ENCODE results near the gene HLA-DQB1. TPM values are rescaled to one million over a fixed set of nuclear protein-coding genes. Genes with fewer than 3 reads are reported as not detected.
"Not testable (repeated sequence)": the region's sequence is repeated elsewhere in the genome, so short reads cannot be mapped to it uniquely, and the experiment has no call there.

HLA-DQB1 gene
- polyA plus RNA-seq, 1 donor from 2014 or later = 155 TPM

DNA sequence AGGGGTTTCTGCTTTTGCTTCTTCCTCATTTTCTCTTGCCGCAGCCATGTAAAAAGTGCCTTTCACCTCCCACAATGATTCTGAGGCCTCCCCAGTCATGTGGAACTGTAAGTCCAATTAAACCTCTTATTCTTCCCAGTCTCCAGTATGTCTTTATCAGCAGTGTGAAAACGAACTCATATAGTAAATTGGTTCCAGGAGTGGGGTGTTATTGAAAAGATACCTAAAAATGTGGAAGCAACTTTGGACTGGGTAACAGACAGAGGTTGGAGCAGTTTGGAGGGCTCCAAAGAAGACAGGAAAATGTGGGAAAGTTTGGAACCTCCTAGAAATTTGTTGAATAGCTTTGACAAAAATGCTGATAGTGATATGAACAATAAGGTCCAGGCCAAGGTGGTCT, 5.5 kb upstream of the HLA-DQB1 start:
- H3K4me1 Mint-ChIP-seq = peaks cover 19 to 42% (median 34%) of the 10 kb centered on the region in 3 donors
- H3K27me3 Mint-ChIP-seq, H3K36me3 Mint-ChIP-seq, H3K4me3 Mint-ChIP-seq, H3K9me3 Mint-ChIP-seq: not testable (repeated sequence)
- H3K27ac Mint-ChIP-seq = peak overlapping the region in 1 of 3 donors; percentile 10

DNA sequence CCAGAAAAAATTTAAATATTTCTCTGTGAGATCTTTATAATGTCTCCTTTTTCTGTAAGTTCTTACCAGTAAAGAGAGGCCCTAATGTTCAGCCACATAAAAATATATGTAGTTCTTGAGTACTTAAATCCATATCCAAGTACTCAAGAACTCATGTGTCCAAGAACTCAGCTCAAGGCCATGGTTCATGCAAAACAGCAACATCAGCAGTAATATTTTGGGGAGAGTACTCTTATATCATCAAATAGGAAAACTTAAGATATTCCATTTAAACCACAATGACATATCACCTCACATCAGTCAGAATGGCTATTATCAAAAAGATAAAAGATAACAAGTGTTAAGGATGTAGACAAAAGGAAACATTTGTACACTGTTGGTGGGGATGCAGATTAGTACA, 3.4 kb upstream of the HLA-DQB1 start:
- Mint-ChIP-seq H3K27me3 (peaks cover 4% of the 10 kb centered on the region), H3K4me1 (peaks cover 19 to 47% (median 38%) of the 10 kb centered on the region in 3 donors), H3K4me3 (peak overlapping the region in 3 of 4 donors; percentile 29 to 94 (median 42)), H3K36me3 (peaks cover 9% of the 10 kb centered on the region), H3K27ac (peak overlapping the region; percentile 94 to 99 (median 98)), H3K9me3 (peaks cover 0 to 9% (median 0%) of the 10 kb centered on the region in 3 donors)

DNA sequence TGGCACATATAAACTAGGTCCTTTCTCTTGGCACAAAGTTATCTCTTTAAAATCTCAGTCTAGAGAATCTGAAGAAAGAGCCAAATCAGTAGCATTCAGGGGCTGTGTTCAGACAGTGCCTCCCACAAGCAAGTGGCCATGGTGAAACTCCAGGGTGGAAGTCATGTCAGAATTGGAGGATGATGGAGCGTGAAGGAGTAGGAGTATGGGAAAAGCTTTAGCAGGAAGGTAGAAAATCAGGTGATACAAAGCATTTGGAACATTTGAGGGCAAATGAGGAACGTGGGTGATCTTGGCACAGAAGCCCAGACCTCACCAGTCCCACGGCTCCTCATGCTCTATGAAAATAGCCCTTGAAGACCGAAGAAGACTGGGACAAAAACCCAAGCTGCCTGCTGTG, 2.8 kb upstream of the HLA-DQB1 start:
- H3K4me3 Mint-ChIP-seq = peak overlapping the region in 1 of 4 donors; percentile 94
- peaks cover 19 to 46% (median 38%) of the 10 kb centered on the region in 3 donors for H3K4me1 Mint-ChIP-seq
- peak overlapping the region; percentile 94 to 99 (median 98) for H3K27ac Mint-ChIP-seq
- H3K36me3 Mint-ChIP-seq = peaks cover 6% of the 10 kb centered on the region
- H3K27me3 Mint-ChIP-seq = peaks cover 4% of the 10 kb centered on the region
- peaks cover 0 to 4% (median 0%) of the 10 kb centered on the region in 3 donors for H3K9me3 Mint-ChIP-seq

DNA sequence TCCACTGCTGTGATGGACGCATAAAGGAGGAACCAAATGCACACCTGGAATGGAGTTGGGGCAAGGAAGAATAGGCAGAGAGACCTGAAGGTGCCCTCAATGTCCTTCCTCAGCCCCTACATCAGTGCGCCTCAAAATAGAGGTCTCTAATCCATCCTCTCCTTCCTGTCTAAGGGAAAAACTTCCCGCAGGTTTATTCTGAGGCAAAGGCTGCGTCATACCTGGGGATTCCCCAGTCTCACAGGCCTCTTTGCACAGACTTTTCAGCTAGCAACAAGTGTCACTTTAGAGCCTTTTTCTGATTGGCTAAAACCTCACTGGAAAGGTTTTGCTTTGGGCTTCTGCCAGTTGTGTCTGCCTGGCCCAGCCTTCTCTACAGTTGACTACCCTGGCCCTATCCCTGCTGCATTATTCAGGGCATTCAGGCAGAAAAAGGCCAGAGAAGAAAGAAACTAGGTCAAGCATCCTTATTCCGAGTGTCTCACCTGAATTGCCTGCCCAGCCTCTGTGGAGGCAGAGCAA, 1.8 kb upstream of the HLA-DQB1 start:
- Mint-ChIP-seq H3K9me3 (no peaks in the 10 kb centered on the region), H3K36me3 (peaks cover 7% of the 10 kb centered on the region), H3K4me3 (peak overlapping the region; percentile 94 to 100 (median 99)), H3K27me3 (peaks cover 4% of the 10 kb centered on the region), H3K4me1 (peaks cover 22 to 47% (median 41%) of the 10 kb centered on the region in 3 donors), H3K27ac (peak overlapping the region; percentile 94 to 99 (median 98))

DNA sequence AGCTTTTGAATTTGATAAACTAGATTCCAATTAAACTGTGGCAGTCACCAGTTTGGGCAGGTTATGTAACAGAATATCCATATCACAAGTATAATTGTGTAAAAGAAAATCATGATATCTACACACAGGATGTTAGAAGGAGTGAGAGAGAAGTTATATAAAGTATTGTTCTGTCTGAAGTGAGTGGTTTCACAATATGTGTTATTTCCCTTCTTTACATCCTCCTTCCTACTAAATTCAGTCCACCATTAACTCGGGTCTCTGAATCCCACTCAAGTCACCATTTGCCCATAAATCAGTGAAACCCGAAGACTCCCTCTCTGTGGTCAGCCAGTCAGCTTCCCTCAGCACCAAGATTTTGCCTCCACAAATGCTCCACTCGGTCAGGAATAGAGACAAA, 796 bp downstream of the HLA-DQB1 start:
- peaks cover 43 to 61% (median 52%) of the 10 kb centered on the region in 3 donors for H3K4me1 Mint-ChIP-seq
- H3K27me3 Mint-ChIP-seq = peaks cover 4% of the 10 kb centered on the region
- peak overlapping the region; percentile 94 to 99 (median 98) for H3K27ac Mint-ChIP-seq
- H3K9me3 Mint-ChIP-seq = no peaks in the 10 kb centered on the region
- H3K4me3 Mint-ChIP-seq = peak overlapping the region; percentile 94 to 100 (median 99)
- peaks cover 13% of the 10 kb centered on the region for H3K36me3 Mint-ChIP-seq

DNA sequence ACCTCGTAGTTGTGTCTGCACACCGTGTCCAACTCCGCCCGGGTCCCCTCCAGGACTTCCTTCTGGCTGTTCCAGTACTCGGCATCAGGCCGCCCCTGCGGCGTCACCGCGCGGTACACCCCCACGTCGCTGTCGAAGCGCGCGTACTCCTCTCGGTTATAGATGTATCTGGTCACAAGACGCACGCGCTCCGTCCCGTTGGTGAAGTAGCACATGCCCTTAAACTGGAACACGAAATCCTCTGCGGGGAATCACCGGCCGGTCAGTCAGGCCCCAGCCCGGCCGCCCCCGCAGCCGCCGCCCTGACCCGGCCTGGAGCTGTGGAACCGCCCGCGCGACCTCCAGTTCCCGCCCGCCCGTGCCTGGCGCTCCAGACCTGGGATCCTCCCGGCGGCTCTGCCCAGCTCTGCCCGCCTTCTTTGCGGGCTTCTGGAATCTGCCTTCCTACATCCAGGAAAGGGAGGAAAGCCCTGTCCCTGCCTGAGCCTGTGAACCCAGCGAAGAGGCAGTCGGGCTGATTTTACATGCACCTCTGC, 1.6 kb downstream of the HLA-DQB1 start:
- Mint-ChIP-seq H3K9me3 (no peaks in the 10 kb centered on the region), H3K27me3 (peaks cover 4% of the 10 kb centered on the region), H3K27ac (peak overlapping the region; percentile 94 to 99 (median 98)), H3K4me3 (peak overlapping the region; percentile 94 to 100 (median 99)), H3K36me3 (peaks cover 13% of the 10 kb centered on the region), H3K4me1 (peaks cover 46 to 62% (median 53%) of the 10 kb centered on the region in 3 donors)

DNA sequence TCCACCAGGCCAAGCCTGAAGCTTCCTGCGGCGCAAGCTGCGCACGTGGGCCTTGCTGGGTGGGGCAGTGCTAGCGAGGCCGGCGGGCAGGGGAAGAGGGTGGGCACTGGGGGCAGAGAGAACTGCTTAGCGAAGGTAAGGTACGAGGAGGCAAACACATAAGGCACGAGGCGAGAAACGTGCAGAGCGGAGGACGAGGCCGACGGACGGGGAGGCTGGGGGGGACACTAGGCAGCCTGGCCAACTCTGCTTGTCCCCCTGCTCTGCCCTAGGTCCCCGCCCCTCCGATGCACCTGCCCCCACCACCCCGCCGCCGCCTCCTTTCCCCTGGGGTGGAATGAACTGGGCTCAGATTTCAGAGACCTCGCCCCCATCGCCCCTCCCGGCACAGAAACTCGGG, 2.1 kb downstream of the HLA-DQB1 start:
- H3K36me3 Mint-ChIP-seq = peaks cover 18% of the 10 kb centered on the region
- H3K9me3 Mint-ChIP-seq = no peaks in the 10 kb centered on the region
- peaks cover 4% of the 10 kb centered on the region for H3K27me3 Mint-ChIP-seq
- H3K27ac Mint-ChIP-seq = peak overlapping the region; percentile 94 to 99 (median 98)
- H3K4me3 Mint-ChIP-seq = peak overlapping the region; percentile 94 to 100 (median 98)
- peaks cover 51 to 62% (median 55%) of the 10 kb centered on the region in 3 donors for H3K4me1 Mint-ChIP-seq

DNA sequence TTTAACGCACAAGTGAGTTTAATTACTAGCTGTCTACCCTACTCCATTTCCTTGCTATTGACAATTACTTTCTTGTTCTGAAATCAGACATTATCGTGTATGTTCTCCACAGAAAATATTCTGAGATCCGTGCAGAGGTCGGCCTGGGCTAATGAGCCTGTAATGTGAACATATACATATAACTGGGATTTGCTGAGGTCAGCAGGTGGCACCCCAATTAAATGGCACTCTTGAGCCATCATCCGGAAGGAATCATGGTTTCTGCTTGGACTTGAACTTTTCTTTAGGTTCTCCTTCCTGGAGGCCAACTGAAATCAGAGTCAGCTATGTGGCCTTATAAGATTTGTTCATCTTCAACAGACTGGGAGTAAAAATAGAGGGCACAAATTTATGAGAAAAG, 3.6 kb downstream of the HLA-DQB1 start:
- Mint-ChIP-seq H3K4me1 (peaks cover 56 to 66% (median 56%) of the 10 kb centered on the region in 3 donors), H3K36me3 (peaks cover 21% of the 10 kb centered on the region), H3K4me3 (peak overlapping the region; percentile 79 to 100 (median 96)), H3K27me3 (peaks cover 2% of the 10 kb centered on the region), H3K27ac (peak overlapping the region; percentile 64 to 96 (median 84)), H3K9me3 (no peaks in the 10 kb centered on the region)

DNA sequence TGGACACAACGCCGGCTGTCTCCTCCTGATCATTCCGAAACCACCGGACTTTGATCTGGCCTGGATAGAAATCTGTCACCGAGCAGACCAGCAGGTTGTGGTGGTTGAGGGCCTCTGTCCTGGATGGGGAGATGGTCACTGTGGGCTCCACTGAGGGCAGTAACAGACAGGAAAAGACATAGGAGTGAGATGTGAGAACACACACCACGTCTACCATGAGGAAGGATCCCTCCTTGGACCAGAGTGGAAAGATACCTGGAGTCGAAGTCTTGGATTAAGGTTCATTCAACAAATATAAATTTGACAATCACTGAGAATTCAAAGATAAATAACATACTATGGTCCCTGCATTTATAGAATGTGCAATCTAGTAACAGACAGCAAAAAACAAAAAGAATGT, 4.4 kb downstream of the HLA-DQB1 start:
- Mint-ChIP-seq H3K4me1 (peaks cover 48 to 67% (median 52%) of the 10 kb centered on the region in 3 donors), H3K27me3 (peaks cover 2% of the 10 kb centered on the region), H3K36me3 (peaks cover 21% of the 10 kb centered on the region), H3K4me3 (peak overlapping the region in 2 of 4 donors; percentile 38 to 100), H3K27ac (peak overlapping the region in 2 of 3 donors; percentile 84 to 96), H3K9me3 (no peaks in the 10 kb centered on the region)

DNA sequence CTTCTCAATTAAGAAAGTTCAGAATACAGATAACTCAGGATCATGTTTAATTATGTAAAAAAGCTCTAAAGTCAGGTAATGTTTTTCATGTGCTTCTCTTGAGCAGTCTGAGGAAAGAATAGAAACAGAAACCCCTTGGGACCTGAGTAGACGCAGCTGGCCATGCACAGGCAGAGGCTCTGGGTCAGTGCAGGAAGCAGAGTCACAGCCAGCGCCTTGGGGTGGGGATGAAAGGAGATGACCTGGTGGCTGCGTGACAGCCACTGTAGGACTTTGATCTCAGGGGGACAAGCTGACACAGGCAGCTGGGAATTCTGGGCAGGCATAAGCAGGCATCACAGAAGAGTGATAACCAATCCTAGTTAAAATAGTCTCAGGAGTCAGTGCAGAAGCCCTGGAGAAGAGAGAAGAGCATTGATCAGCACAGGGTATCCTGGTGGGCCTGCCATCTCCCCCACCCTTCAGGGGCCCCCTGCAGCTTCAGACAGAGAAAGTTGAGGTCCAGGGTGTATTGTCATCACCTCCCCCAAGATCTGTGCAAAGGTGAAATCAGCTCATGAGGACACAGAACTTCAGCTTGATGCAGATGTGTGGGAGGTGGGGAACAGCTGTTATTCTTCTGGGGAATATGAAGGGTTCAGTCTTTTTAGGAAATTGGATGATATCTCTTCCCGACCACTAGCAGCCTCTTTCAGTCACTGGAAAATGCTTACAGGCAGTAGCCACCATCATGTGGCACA, 6.4 kb downstream of the HLA-DQB1 start:
- H3K27ac Mint-ChIP-seq = peak overlapping the region; percentile 79 to 96 (median 95)
- peaks cover 19% of the 10 kb centered on the region for H3K36me3 Mint-ChIP-seq
- H3K27me3 Mint-ChIP-seq = no peaks in the 10 kb centered on the region
- peaks cover 0 to 2% (median 0%) of the 10 kb centered on the region in 3 donors for H3K9me3 Mint-ChIP-seq
- H3K4me1 Mint-ChIP-seq = peaks cover 47 to 72% (median 62%) of the 10 kb centered on the region in 3 donors
- peak overlapping the region; percentile 76 to 95 (median 90) for H3K4me3 Mint-ChIP-seq

DNA sequence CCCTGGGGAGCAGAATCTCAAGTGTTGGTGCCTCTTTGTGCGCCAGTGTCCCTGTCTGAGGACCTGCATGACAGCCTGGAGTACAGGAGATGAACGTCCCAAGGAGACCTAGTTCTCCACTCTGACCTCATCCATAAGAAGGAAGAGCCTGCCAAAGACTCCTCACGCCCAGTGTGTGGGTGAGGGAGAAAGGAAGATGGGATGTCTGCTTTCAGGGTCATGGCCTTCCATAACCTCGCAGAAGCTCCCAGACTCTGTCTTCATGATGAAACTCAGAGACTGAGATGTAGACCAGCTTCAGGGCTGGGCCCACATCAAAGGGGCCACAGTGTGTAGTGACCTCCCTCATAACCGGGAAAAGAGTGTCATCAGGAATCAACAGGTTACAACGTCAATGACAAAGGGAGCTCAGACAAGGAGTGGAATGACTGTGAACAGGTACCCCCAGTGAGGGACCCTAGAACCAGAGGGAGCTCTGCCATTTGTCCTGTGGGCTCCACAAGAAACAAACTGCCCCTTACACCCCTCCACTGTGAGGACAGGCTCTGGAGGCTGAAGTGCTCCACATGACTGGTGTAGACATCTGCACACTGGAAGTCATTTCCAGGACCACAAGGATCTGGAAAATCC, 8.1 kb downstream of the HLA-DQB1 start:
- Mint-ChIP-seq H3K4me1 (peaks cover 44 to 74% (median 60%) of the 10 kb centered on the region in 3 donors), H3K36me3 (peaks cover 20% of the 10 kb centered on the region), H3K27me3 (no peaks in the 10 kb centered on the region), H3K4me3 (peak overlapping the region in 3 of 4 donors; percentile 44 to 86 (median 79)), H3K27ac (peak overlapping the region; percentile 79 to 96 (median 92)), H3K9me3 (peaks cover 0 to 2% (median 0%) of the 10 kb centered on the region in 3 donors)

DNA sequence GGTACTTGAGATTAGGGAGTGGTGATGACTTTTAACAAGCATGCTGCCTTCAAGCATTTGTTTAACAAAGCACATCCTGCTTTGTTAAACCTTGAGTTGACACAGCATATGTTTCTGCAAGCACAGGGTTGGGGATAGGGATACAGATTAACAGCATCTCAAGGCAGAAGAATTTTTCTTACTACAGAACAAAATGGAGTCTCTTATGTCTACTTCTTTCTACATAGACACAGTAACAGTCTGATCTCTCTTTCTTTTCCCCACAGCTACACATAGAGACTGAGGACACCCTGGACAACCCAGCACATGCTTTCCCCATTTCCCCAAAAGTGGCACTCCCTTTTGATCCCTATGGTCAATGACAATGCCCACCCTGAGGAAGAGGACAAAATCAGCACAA, 8.6 kb downstream of the HLA-DQB1 start:
- not testable (repeated sequence) for H3K27me3 Mint-ChIP-seq, H3K9me3 Mint-ChIP-seq
- peak overlapping the region; percentile 13 to 96 (median 92) for H3K27ac Mint-ChIP-seq
- H3K4me1 Mint-ChIP-seq = peaks cover 39 to 70% (median 55%) of the 10 kb centered on the region in 3 donors
- peak overlapping the region in 2 of 4 donors; percentile 3 to 86 for H3K4me3 Mint-ChIP-seq
- H3K36me3 Mint-ChIP-seq = peaks cover 18% of the 10 kb centered on the region

DNA sequence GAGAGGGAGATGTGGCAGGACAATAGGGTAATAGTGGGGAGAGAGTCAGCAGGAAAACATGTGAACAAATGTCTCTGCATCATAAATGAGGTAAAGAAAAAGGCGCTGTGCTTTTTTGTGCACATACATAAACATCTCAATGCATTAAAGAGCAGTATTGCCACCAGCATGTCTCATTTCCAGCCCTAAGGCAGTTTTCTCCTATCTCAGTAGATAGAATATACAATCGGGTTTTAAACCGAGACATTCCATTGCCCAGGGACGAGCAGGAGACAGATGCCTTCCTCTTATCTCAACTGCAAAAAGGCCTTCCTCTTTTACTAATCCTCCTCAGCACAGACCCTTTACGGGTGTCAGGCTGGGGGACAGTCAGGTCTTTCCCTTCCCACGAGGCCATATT, 9.1 kb downstream of the HLA-DQB1 start:
- H3K4me3 Mint-ChIP-seq = peak overlapping the region in 1 of 4 donors; percentile 83
- not testable (repeated sequence) for H3K27me3 Mint-ChIP-seq, H3K9me3 Mint-ChIP-seq
- peak overlapping the region in 1 of 3 donors; percentile 92 for H3K27ac Mint-ChIP-seq
- H3K36me3 Mint-ChIP-seq = peaks cover 14% of the 10 kb centered on the region
- peaks cover 43 to 70% (median 50%) of the 10 kb centered on the region in 3 donors for H3K4me1 Mint-ChIP-seq

DNA sequence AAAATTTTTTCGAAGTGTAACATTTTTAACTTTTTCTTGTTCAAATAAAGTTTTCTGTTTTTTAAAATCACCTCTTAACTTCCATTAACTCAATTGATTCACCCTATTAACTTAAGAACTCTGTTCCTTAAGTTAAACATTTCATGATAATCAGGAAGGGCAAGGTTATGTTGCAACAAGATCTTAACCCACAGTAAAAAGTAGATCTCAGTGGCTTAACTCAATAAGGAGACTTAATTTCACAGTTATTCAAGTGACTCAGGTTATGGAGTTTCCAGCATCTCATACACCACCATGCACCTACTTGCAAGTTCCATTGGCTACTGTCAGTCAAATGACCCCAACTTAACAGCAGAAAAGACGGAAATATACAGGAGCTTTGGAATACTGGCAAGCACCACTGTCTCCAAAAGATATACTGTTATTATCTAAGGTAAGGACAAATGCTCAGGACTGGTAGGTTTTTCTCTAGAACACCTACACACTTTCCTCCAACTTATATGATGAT, 11.2 kb downstream of the HLA-DQB1 start:
- peaks cover 0 to 2% (median 0%) of the 10 kb centered on the region in 3 donors for H3K9me3 Mint-ChIP-seq
- peaks cover 34 to 50% (median 35%) of the 10 kb centered on the region in 3 donors for H3K4me1 Mint-ChIP-seq
- peak overlapping the region in 2 of 4 donors; percentile 20 to 75 for H3K4me3 Mint-ChIP-seq
- peak overlapping the region; percentile 11 to 78 (median 39) for H3K27ac Mint-ChIP-seq
- no peaks in the 10 kb centered on the region for H3K27me3 Mint-ChIP-seq
- peaks cover 14% of the 10 kb centered on the region for H3K36me3 Mint-ChIP-seq
